Measurements from ENCODE around the gene SPOP.

SPOP gene

GRCh38 chr17:49576088-49576916, 101.6 kb downstream of the SPOP start (continued):
- TF ChIP-seq KLF1 (tag by site-specific recombination; IDR thresholded peaks at IDR 0.05), result peak; percentile 77
- TF ChIP-seq SALL2 (tag by site-specific recombination; IDR thresholded peaks at IDR 0.05; ENCODE audit: borderline replicate concordance), result no peak
- peak; percentile 76 for TF ChIP-seq KLF9 (tag by site-specific recombination; IDR thresholded peaks at IDR 0.05; ENCODE audit: low read depth)
- no peak for TF ChIP-seq ZNF274 (IDR thresholded peaks at IDR 0.05; ENCODE audit: low read length)
- no peak for TF ChIP-seq ZNF274 (tag by site-specific recombination; IDR thresholded peaks at IDR 0.05; ENCODE audit: borderline replicate concordance)
- no peak for TF ChIP-seq HOXD13 (CRISPR knock-in tag; IDR thresholded peaks at IDR 0.05; ENCODE audit: borderline replicate concordance)
- TF ChIP-seq SP2 (tag by site-specific recombination; IDR thresholded peaks at IDR 0.05), result peak; percentile 69
- TF ChIP-seq ZNF449 (tag by site-specific recombination; IDR thresholded peaks at IDR 0.05), result no peak
- TF ChIP-seq AEBP2 (tag by site-specific recombination; IDR thresholded peaks at IDR 0.05; ENCODE audit: borderline replicate concordance), result no peak
- TF ChIP-seq ZNF645 (tag by site-specific recombination; IDR thresholded peaks at IDR 0.05), result no peak
- TF ChIP-seq IKZF3 (tag by site-specific recombination; IDR thresholded peaks at IDR 0.05), result peak; percentile 62; the same call in 1 of the 2 replicates
- no peak for TF ChIP-seq PRDM2 (tag by site-specific recombination; IDR thresholded peaks at IDR 0.05; ENCODE audit: borderline replicate concordance)
- peak; percentile 73; the same call in 1 of the 2 replicates for TF ChIP-seq KLF16 (tag by site-specific recombination; IDR thresholded peaks at IDR 0.05)
- TF ChIP-seq ZBTB48 (tag by site-specific recombination; IDR thresholded peaks at IDR 0.05), result peak; percentile 98
- no peak for TF ChIP-seq ZNF26 (tag by site-specific recombination; IDR thresholded peaks at IDR 0.05)
- TF ChIP-seq ZBTB21 (tag by site-specific recombination; IDR thresholded peaks at IDR 0.05), result peak; percentile 21; the same call in 1 of the 2 replicates
- peak; percentile 65; the same call in 1 of the 2 replicates for TF ChIP-seq GLIS1 (tag by site-specific recombination; IDR thresholded peaks at IDR 0.05)
- TF ChIP-seq ZNF19 (tag by site-specific recombination; IDR thresholded peaks at IDR 0.05; ENCODE audit: low read depth), result no peak
- TF ChIP-seq ZNF621 (tag by site-specific recombination; IDR thresholded peaks at IDR 0.05), result no peak
- TF ChIP-seq REPIN1 (tag by site-specific recombination; IDR thresholded peaks at IDR 0.05; ENCODE audit: low read depth), result no peak
- TF ChIP-seq MZF1 (tag by site-specific recombination; IDR thresholded peaks at IDR 0.05; ENCODE audit: borderline replicate concordance), result no peak
- peak; percentile 65 for TF ChIP-seq ZBTB26 (tag by site-specific recombination; optimal IDR thresholded peaks at IDR 0.05)
- TF ChIP-seq SP7 (tag by site-specific recombination; IDR thresholded peaks at IDR 0.05), result peak; percentile 63; the same call in 1 of the 2 replicates
- TF ChIP-seq ZNF112 (tag by site-specific recombination; IDR thresholded peaks at IDR 0.05), result no peak
- no peak for TF ChIP-seq ZNF214 (tag by site-specific recombination; IDR thresholded peaks at IDR 0.05; ENCODE audit: borderline replicate concordance)
